Measurements from ENCODE around the gene ARRDC5.

Gene ARRDC5

GRCh38 chr19:4844348-4845179 is 58.1 kb downstream of the ARRDC5 start:
- DNase-seq (no peak), ATAC-seq (replicated peaks) (no peak)
- Mint-ChIP-seq H3K4me1 (peaks cover 5 to 12% of the 10 kb centered on the region in 2 donors), H3K27me3 (no peaks in the 10 kb centered on the region), H3K36me3 (peaks cover 30 to 43% of the 10 kb centered on the region in 2 donors), H3K27ac (no peak overlapping the region), H3K4me3 (no peak overlapping the region), H3K9me3 (no peaks in the 10 kb centered on the region)

DNA sequence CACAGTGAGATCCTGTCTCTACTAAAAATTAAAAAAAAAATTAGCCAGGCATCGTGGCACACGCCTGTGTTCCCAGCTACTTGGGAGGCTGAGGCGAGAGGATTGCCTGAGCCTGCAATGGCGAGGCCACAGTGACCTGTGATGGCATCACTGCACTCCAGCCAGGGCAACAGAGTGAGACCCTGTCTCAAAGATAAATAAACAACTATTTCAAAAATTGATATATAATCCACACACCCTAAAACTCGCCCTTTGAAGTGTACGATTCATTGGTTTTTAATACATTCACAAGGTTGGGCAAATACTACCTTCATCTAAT is 59.1 kb downstream of the ARRDC5 start:
- H3K4me1 Mint-ChIP-seq: peaks cover 3 to 6% of the 10 kb centered on the region in 2 donors
- no peak for ATAC-seq (replicated peaks)
- H3K27ac Mint-ChIP-seq: no peak overlapping the region
- no peak overlapping the region for H3K4me3 Mint-ChIP-seq
- DNase-seq: no peak
- peaks cover 35 to 50% of the 10 kb centered on the region in 2 donors for H3K36me3 Mint-ChIP-seq
- no peaks in the 10 kb centered on the region for H3K27me3 Mint-ChIP-seq
- H3K9me3 Mint-ChIP-seq: no peaks in the 10 kb centered on the region

Measured in stimulated activated naive B cell treated with anti-CD40 and anti-IgM and Interleukin-4, amounts not matched to agents 10 μg/mL and 1 μg/mL and 100 μg/mL, for 72 hours (primary cell).